Thyroid gland (tissue), 4 donors: ENCODE results near the gene TFDP2. TPM values are rescaled to one million over a fixed set of nuclear protein-coding genes. Genes with fewer than 3 reads are reported as not detected.
A peak's percentile ranks its signal among the peaks of the same experiment; 100 is the strongest.

Experiments
- DNase-seq, 2 donors: peaks; one replicate each; pipeline ENCODE4 v3.0.0-alpha.2; 2019
- H3K27ac ChIP-seq, 3 donors: fragments of 200-600 bp; sonication (generic); 1 replicate in 2 of 3; 2 replicates in 1 of 3; pipeline ENCODE4 v1.5.1; 2016 to 2019; ENCODE audit warnings: mild to moderate bottlenecking in 1 of 3, moderate library complexity in 1 of 3
- H3K27me3 ChIP-seq: fragments of 200-600 bp; sonication (generic); one replicate; pipeline ENCODE4 v1.5.1; 2019
- H3K36me3 ChIP-seq, 2 donors: fragments of 200-600 bp; sonication (generic); one replicate each; pipeline ENCODE4 v1.5.1; 2016 to 2019
- H3K4me1 ChIP-seq, 2 donors: fragments of 200-600 bp; sonication (generic); one replicate each; pipeline ENCODE4 v1.5.1; 2017 to 2019
- H3K4me3 ChIP-seq, 3 donors: fragments of 200-600 bp; sonication (generic); replicated peaks in 1 of 3; 1 replicate in 2 of 3; 2 replicates in 1 of 3; pipeline ENCODE4 v1.5.1; 2016; ENCODE audit warnings: mild to moderate bottlenecking in 1 of 3
- H3K9me3 ChIP-seq: fragments of 200-600 bp; sonication (generic); one replicate; pipeline ENCODE4 v1.5.1; 2017
- POLR2A ChIP-seq, 2 donors: fragments of 450-650 bp; IDR thresholded peaks; one replicate each; pipeline ENCODE4 v1.6.1; 2017; ENCODE audit warnings: antibody characterized with exemption in 2 of 2, mild to moderate bottlenecking in 2 of 2, moderate library complexity in 1 of 2
- WGBS, 2 donors: methylation state at CpG; one replicate each; pipeline ENCODE4 v1.1.5; 2017; 5-methylcytosine and 5-hydroxymethylcytosine counted together
- intact Hi-C: fragments of 100-400 bp; cut with DNase I; formaldehyde crosslinking; loops from one replicate; pipeline ENCODE4 v1.15.1; 2023
- total RNA-seq, 4 donors: library from RNA; depleted of rRNA; stranded (reverse); fragments of >200 nt; gene quantifications; one replicate each; pipeline ENCODE4 v1.2.3, GENCODE V29; 2016
- TF ChIP-seq, protein P1 (sequence below), 6 experiments: fragments of 200-600 bp in 3 of 6; fragments of 450-650 bp in 3 of 6; sonication (generic) in 3 of 6; IDR thresholded peaks; one replicate each; pipeline ENCODE4 v1.5.1; 2016 to 2019; ENCODE audit warnings: antibody characterized with exemption in 6 of 6, mild to moderate bottlenecking in 2 of 6, inconsistent platforms in 1 of 6, moderate library complexity in 1 of 6

Gene TFDP2
- total RNA-seq, 4 donors from 2014 or later = 67.7 to 174 (median 122) TPM

- no peak overlapping the region for H3K4me3 ChIP-seq
- no peaks in the 10 kb centered on the region for H3K9me3 ChIP-seq
- peaks cover 7 to 24% of the 10 kb centered on the region in 2 donors for H3K4me1 ChIP-seq
- TF ChIP-seq, protein P1, sequence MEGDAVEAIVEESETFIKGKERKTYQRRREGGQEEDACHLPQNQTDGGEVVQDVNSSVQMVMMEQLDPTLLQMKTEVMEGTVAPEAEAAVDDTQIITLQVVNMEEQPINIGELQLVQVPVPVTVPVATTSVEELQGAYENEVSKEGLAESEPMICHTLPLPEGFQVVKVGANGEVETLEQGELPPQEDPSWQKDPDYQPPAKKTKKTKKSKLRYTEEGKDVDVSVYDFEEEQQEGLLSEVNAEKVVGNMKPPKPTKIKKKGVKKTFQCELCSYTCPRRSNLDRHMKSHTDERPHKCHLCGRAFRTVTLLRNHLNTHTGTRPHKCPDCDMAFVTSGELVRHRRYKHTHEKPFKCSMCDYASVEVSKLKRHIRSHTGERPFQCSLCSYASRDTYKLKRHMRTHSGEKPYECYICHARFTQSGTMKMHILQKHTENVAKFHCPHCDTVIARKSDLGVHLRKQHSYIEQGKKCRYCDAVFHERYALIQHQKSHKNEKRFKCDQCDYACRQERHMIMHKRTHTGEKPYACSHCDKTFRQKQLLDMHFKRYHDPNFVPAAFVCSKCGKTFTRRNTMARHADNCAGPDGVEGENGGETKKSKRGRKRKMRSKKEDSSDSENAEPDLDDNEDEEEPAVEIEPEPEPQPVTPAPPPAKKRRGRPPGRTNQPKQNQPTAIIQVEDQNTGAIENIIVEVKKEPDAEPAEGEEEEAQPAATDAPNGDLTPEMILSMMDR (IDR thresholded peaks at IDR 0.05) = no peak
- no peak for TF ChIP-seq POLR2A (IDR thresholded peaks at IDR 0.05)
- H3K27ac ChIP-seq = no peak overlapping the region
- no peak for DNase-seq
- 79 to 89% methylated on average over 2 of the region's 2 CpGs for WGBS, 2 donors
- no peaks in the 10 kb centered on the region for H3K36me3 ChIP-seq
- H3K27me3 ChIP-seq = no peaks in the 10 kb centered on the region
- intact Hi-C loops = no loop called here
Observed at GRCh38 chr3:142026333-142026732, 123.0 kb downstream of the TFDP2 start.

GRCh38 chr3:142022381-142022780, 127.0 kb downstream of the TFDP2 start:
- peak in 1 of 2 donors; percentile 12 for DNase-seq
- H3K4me1 ChIP-seq = peaks cover 7 to 16% of the 10 kb centered on the region in 2 donors
- intact Hi-C loops = no loop called here
- no peaks in the 10 kb centered on the region for H3K36me3 ChIP-seq
- no peak for TF ChIP-seq POLR2A (IDR thresholded peaks at IDR 0.05)
- TF ChIP-seq, protein P1 (IDR thresholded peaks at IDR 0.05) = peak in 4 of 6 experiments; percentile 29 to 58 (median 42)
- H3K27ac ChIP-seq = peak overlapping the region in 1 of 3 donors; percentile 22
- H3K9me3 ChIP-seq = no peaks in the 10 kb centered on the region
- no peak overlapping the region for H3K4me3 ChIP-seq
- H3K27me3 ChIP-seq = no peaks in the 10 kb centered on the region
- 29 to 48% methylated on average over 1 of the region's 1 CpG for WGBS, 2 donors

DNA sequence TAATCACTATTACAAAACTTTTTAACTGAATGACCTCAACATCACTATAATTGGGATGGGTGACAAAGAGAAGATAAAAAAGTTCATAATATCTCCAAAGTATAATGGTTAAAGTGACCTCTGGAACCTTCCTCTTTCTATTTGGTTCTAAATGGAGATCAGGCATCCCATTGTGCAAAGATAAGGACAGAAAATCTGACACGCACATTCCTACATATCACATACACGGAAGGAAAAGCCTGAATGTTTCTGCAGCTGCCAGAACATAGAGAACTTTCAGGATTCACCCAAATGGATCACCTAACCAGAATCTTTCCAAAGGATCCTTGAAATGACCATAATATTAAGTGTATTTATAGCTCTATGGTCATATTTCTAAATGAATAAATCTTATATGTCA, 128.2 kb downstream of the TFDP2 start:
- TF ChIP-seq, protein P1 (IDR thresholded peaks at IDR 0.05) = no peak
- no peak for TF ChIP-seq POLR2A (IDR thresholded peaks at IDR 0.05)
- Histone ChIP-seq H3K4me3 (no peak overlapping the region), H3K4me1 (peaks cover 7 to 13% of the 10 kb centered on the region in 2 donors), H3K27ac (no peak overlapping the region), H3K36me3 (no peaks in the 10 kb centered on the region), H3K9me3 (no peaks in the 10 kb centered on the region), H3K27me3 (no peaks in the 10 kb centered on the region)
- no peak for DNase-seq
- intact Hi-C loops = no loop called here
- 74 to 80% methylated on average over 2 of the region's 2 CpGs for WGBS, 2 donors

DNA sequence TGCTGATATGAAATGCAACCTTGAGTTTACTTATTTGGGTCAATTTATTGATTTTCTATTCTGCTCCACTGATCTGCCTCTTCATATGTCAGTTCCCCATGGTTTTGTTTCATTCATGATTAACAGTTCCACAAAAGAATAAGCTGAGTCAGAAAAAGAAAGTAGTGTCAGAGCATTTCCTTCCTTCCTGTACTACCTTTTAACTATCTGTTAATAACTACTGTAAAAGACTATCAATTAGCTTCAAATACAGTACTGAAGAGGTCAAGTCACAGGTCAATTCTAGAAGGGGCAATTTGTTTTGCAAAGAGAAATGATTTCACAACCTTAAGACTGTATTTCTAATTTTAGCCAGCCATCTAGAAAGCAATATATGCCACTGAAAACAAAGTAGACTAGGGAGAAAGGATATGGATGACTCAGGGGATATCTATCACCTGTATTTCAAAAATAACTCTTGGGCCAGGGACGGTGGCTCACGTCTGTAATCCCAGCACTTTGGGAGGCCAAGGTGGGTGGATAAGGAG, 129.5 kb downstream of the TFDP2 start:
- intact Hi-C loops = no loop called here
- TF ChIP-seq POLR2A (IDR thresholded peaks at IDR 0.05) = no peak
- TF ChIP-seq, protein P1 (IDR thresholded peaks at IDR 0.05) = no peak
- Histone ChIP-seq H3K4me1 (peaks cover 7 to 12% of the 10 kb centered on the region in 2 donors), H3K27ac (no peak overlapping the region), H3K36me3 (no peaks in the 10 kb centered on the region), H3K9me3 (no peaks in the 10 kb centered on the region), H3K4me3 (no peak overlapping the region), H3K27me3 (no peaks in the 10 kb centered on the region)
- DNase-seq = no peak
- 65 to 71% methylated on average over 2 of the region's 2 CpGs for WGBS, 2 donors

DNA sequence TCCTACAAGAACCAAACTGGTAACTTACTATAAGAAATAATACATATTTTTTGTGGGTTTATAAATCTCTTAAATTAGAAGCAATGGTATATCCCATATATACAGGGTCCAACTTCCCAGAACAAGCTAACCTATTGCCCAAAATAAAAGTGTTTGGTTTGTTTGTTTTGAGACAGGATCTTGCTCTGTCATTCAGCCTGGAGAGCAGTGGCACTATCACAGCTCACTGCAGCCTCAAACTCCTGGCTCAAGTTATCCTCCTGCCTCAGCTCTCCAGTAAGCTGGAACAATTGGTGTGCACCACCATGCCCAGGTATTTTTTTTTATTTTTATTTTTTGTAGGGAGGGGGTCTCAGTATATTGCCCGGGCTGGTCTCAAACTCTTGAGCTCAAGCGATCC, 135.4 kb downstream of the TFDP2 start:
- no peaks in the 10 kb centered on the region for H3K36me3 ChIP-seq
- H3K9me3 ChIP-seq = no peaks in the 10 kb centered on the region
- 90 to 95% methylated on average over 2 of the region's 2 CpGs for WGBS, 2 donors
- H3K27me3 ChIP-seq = no peaks in the 10 kb centered on the region
- no peak overlapping the region for H3K27ac ChIP-seq
- intact Hi-C loops = no loop called here
- H3K4me3 ChIP-seq = no peak overlapping the region
- peaks cover 0 to 6% of the 10 kb centered on the region in 2 donors for H3K4me1 ChIP-seq
- TF ChIP-seq, protein P1 (IDR thresholded peaks at IDR 0.05) = no peak
- TF ChIP-seq POLR2A (IDR thresholded peaks at IDR 0.05) = no peak
- no peak for DNase-seq
